ENCODE results near the gene GOT1.

The GOT1 gene

GRCh38 chr10:99410876-99411275 is 19.5 kb downstream of the GOT1 start:
- ChIA-PET POLR2A (no interaction called here), CTCF (interaction anchor here (2.7 kb wide), 1 partner anchor 25 kb away, joined by 11 read pairs; no protein-coding TSS in a partner anchor)
- no peak for TF ChIP-seq CTCF (IDR thresholded peaks at IDR 0.05; ENCODE audit: control extremely low read depth, extremely low read depth, low read depth, missing control alignments)
- DNase-seq (ENCODE audit: extremely low spot score) = no peak

- ChIA-PET POLR2A (no interaction called here), CTCF (interaction anchor here (1.1 kb wide), 1 partner anchor 8 kb away, joined by 3 read pairs; no protein-coding TSS in a partner anchor)
- no peak for TF ChIP-seq CTCF (IDR thresholded peaks at IDR 0.05; ENCODE audit: control extremely low read depth, extremely low read depth, low read depth, missing control alignments)
- no peak for DNase-seq (ENCODE audit: extremely low spot score)
Measured at GRCh38 chr10:99410146-99410545, 20.3 kb downstream of the GOT1 start.

GRCh38 chr10:99406149-99406548 is 24.3 kb downstream of the GOT1 start:
- no peak for TF ChIP-seq CTCF (IDR thresholded peaks at IDR 0.05; ENCODE audit: control extremely low read depth, extremely low read depth, low read depth, missing control alignments)
- DNase-seq (ENCODE audit: extremely low spot score) = no peak
- POLR2A ChIA-PET = no interaction called here
- CTCF ChIA-PET = interaction anchor here (4.7 kb wide), 1 partner anchor 14 kb away, joined by 26 read pairs; no protein-coding TSS in a partner anchor

GRCh38 chr10:99403674-99404073 is 26.8 kb downstream of the GOT1 start:
- DNase-seq (ENCODE audit: extremely low spot score) = no peak
- TF ChIP-seq CTCF (IDR thresholded peaks at IDR 0.05; ENCODE audit: control extremely low read depth, extremely low read depth, low read depth, missing control alignments) = no peak
- CTCF ChIA-PET = interaction anchor here (1.3 to 4.7 kb wide), 2 partner anchors 11 to 32 kb away, joined by 4 to 26 read pairs; no protein-coding TSS in a partner anchor
- POLR2A ChIA-PET = no interaction called here

GRCh38 chr10:99399664-99400063 is 30.8 kb downstream of the GOT1 start:
- no peak for TF ChIP-seq CTCF (IDR thresholded peaks at IDR 0.05; ENCODE audit: control extremely low read depth, extremely low read depth, low read depth, missing control alignments)
- ChIA-PET POLR2A (no interaction called here), CTCF (interaction anchor here (2.1 kb wide), 1 partner anchor 213 kb away, joined by 7 read pairs; no protein-coding TSS in a partner anchor)
- no peak for DNase-seq (ENCODE audit: extremely low spot score)

- ChIA-PET CTCF (no interaction called here), POLR2A (no interaction called here)
- DNase-seq (ENCODE audit: extremely low spot score) = no peak
- TF ChIP-seq CTCF (IDR thresholded peaks at IDR 0.05; ENCODE audit: control extremely low read depth, extremely low read depth, low read depth, missing control alignments) = no peak
Measured at GRCh38 chr10:99396471-99396870, 34.0 kb downstream of the GOT1 start.

All from GM10248 (cell line).